ENCODE data around the gene APRT. TPM values are rescaled to one million over a fixed set of nuclear protein-coding genes. Genes with fewer than 3 reads are reported as not detected.

The APRT gene
- total and polyA plus RNA-seq, 9 of the 15 experiments (the other 6 are each of a cell fraction or from before 2014, with no cell fraction given): 41.7 to 409 (median 146) TPM

DNA sequence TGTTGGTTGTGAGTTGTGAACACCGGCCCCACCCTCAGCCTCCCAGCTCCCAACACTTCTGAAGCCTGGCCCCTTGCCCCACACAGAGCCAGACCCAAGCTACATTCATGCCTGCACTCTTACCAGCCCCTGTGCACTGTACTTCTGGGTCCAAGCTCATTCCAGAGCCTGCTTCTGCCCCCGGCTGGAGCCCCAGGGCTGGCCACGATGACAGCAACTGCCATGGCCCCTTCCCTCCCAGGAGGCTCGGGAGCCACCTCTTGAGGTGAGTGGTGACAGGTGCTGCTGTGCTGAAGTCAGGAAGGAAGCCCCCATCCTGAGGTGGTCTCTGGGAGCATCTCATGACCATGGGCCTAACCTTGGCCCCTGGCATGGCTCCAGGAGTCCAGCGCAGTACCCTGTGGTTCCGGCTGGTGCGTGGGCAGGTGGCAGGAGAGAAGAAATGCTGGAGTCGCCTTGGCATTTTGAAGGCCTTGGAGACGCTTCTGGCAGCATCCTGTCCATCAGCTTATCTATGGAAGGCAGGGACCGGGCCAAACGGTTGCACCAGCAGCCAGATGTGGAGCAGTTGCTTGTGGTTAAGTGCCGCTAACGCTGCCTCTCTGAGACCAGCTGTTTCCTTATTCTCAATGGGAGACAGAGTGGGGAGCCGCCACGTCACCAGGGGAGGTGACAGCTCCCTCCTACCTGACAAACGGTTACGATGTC, 12.0 kb downstream of the APRT start (continued):
- TF ChIP-seq SAP30 (IDR thresholded peaks at IDR 0.05; ENCODE audit: borderline replicate concordance, insufficient read depth, low read depth, low read length, poor library complexity, severe bottlenecking): no peak
- TF ChIP-seq PML (IDR thresholded peaks at IDR 0.05; ENCODE audit: low read length): peak; percentile 92
- TF ChIP-seq, protein P1, sequence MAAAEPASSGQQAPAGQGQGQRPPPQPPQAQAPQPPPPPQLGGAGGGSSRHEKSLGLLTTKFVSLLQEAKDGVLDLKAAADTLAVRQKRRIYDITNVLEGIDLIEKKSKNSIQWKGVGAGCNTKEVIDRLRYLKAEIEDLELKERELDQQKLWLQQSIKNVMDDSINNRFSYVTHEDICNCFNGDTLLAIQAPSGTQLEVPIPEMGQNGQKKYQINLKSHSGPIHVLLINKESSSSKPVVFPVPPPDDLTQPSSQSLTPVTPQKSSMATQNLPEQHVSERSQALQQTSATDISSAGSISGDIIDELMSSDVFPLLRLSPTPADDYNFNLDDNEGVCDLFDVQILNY (CRISPR knock-in tag; IDR thresholded peaks at IDR 0.05): no peak; the same call in 1 of the 2 replicates
- TF ChIP-seq, protein P2, sequence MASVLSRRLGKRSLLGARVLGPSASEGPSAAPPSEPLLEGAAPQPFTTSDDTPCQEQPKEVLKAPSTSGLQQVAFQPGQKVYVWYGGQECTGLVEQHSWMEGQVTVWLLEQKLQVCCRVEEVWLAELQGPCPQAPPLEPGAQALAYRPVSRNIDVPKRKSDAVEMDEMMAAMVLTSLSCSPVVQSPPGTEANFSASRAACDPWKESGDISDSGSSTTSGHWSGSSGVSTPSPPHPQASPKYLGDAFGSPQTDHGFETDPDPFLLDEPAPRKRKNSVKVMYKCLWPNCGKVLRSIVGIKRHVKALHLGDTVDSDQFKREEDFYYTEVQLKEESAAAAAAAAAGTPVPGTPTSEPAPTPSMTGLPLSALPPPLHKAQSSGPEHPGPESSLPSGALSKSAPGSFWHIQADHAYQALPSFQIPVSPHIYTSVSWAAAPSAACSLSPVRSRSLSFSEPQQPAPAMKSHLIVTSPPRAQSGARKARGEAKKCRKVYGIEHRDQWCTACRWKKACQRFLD (CRISPR knock-in tag; IDR thresholded peaks at IDR 0.05): peak; percentile 92; the same call in 1 of the 2 replicates
- no peak for TF ChIP-seq MCM7 (IDR thresholded peaks at IDR 0.05)
- TF ChIP-seq ADNP (tag; IDR thresholded peaks at IDR 0.05): no peak
- no peak for TF ChIP-seq KLF6 (CRISPR knock-in tag; IDR thresholded peaks at IDR 0.05; ENCODE audit: borderline replicate concordance)
- TF ChIP-seq, protein P3, sequence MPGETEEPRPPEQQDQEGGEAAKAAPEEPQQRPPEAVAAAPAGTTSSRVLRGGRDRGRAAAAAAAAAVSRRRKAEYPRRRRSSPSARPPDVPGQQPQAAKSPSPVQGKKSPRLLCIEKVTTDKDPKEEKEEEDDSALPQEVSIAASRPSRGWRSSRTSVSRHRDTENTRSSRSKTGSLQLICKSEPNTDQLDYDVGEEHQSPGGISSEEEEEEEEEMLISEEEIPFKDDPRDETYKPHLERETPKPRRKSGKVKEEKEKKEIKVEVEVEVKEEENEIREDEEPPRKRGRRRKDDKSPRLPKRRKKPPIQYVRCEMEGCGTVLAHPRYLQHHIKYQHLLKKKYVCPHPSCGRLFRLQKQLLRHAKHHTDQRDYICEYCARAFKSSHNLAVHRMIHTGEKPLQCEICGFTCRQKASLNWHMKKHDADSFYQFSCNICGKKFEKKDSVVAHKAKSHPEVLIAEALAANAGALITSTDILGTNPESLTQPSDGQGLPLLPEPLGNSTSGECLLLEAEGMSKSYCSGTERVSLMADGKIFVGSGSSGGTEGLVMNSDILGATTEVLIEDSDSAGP (CRISPR knock-in tag; IDR thresholded peaks at IDR 0.05): 0 out of 2 replicates have a peak, but pooled peaks have one; percentile 13
- TF ChIP-seq ZNF79 (CRISPR knock-in tag; IDR thresholded peaks at IDR 0.05; ENCODE audit: low read depth): no peak
- TF ChIP-seq, protein P4, sequence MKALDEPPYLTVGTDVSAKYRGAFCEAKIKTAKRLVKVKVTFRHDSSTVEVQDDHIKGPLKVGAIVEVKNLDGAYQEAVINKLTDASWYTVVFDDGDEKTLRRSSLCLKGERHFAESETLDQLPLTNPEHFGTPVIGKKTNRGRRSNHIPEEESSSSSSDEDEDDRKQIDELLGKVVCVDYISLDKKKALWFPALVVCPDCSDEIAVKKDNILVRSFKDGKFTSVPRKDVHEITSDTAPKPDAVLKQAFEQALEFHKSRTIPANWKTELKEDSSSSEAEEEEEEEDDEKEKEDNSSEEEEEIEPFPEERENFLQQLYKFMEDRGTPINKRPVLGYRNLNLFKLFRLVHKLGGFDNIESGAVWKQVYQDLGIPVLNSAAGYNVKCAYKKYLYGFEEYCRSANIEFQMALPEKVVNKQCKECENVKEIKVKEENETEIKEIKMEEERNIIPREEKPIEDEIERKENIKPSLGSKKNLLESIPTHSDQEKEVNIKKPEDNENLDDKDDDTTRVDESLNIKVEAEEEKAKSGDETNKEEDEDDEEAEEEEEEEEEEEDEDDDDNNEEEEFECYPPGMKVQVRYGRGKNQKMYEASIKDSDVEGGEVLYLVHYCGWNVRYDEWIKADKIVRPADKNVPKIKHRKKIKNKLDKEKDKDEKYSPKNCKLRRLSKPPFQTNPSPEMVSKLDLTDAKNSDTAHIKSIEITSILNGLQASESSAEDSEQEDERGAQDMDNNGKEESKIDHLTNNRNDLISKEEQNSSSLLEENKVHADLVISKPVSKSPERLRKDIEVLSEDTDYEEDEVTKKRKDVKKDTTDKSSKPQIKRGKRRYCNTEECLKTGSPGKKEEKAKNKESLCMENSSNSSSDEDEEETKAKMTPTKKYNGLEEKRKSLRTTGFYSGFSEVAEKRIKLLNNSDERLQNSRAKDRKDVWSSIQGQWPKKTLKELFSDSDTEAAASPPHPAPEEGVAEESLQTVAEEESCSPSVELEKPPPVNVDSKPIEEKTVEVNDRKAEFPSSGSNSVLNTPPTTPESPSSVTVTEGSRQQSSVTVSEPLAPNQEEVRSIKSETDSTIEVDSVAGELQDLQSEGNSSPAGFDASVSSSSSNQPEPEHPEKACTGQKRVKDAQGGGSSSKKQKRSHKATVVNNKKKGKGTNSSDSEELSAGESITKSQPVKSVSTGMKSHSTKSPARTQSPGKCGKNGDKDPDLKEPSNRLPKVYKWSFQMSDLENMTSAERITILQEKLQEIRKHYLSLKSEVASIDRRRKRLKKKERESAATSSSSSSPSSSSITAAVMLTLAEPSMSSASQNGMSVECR (CRISPR knock-in tag; IDR thresholded peaks at IDR 0.05): peak; percentile 52; the same call in 1 of the 2 replicates
- no peak for TF ChIP-seq ZC3H4 (CRISPR knock-in tag; IDR thresholded peaks at IDR 0.05; ENCODE audit: borderline replicate concordance)
- no peak for TF ChIP-seq HMG20B (CRISPR knock-in tag; IDR thresholded peaks at IDR 0.05)
- TF ChIP-seq GABPA (tag; conservative IDR thresholded peaks at IDR 0.05; ENCODE audit: low read depth): peak; percentile 52; the same call in 1 of the 2 replicates
- TF ChIP-seq, protein P5, sequence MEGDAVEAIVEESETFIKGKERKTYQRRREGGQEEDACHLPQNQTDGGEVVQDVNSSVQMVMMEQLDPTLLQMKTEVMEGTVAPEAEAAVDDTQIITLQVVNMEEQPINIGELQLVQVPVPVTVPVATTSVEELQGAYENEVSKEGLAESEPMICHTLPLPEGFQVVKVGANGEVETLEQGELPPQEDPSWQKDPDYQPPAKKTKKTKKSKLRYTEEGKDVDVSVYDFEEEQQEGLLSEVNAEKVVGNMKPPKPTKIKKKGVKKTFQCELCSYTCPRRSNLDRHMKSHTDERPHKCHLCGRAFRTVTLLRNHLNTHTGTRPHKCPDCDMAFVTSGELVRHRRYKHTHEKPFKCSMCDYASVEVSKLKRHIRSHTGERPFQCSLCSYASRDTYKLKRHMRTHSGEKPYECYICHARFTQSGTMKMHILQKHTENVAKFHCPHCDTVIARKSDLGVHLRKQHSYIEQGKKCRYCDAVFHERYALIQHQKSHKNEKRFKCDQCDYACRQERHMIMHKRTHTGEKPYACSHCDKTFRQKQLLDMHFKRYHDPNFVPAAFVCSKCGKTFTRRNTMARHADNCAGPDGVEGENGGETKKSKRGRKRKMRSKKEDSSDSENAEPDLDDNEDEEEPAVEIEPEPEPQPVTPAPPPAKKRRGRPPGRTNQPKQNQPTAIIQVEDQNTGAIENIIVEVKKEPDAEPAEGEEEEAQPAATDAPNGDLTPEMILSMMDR (IDR thresholded peaks at IDR 0.05 in 2 of 3, conservative IDR thresholded peaks at IDR 0.05 in 1 of 3; ENCODE audit: insufficient read depth in 2 of 3, low read depth in 1 of 3, low read length in 3 of 3): 0 out of 6 replicates have a peak, but pooled peaks of 1 of the 3 experiments have one; percentile 2
- TF ChIP-seq E2F3 (CRISPR knock-in tag; IDR thresholded peaks at IDR 0.05): peak; percentile 49; the same call in 1 of the 2 replicates
- TF ChIP-seq NELFE (IDR thresholded peaks at IDR 0.05; ENCODE audit: insufficient read depth, insufficient read length): no peak
